D341Med (cell line): ENCODE results near the gene DDB1.

Source experiments
- DNase-seq: peaks from one replicate; pipeline ENCODE4 v3.0.0; 2012; ENCODE audit warnings: low spot score

Gene DDB1

DNA sequence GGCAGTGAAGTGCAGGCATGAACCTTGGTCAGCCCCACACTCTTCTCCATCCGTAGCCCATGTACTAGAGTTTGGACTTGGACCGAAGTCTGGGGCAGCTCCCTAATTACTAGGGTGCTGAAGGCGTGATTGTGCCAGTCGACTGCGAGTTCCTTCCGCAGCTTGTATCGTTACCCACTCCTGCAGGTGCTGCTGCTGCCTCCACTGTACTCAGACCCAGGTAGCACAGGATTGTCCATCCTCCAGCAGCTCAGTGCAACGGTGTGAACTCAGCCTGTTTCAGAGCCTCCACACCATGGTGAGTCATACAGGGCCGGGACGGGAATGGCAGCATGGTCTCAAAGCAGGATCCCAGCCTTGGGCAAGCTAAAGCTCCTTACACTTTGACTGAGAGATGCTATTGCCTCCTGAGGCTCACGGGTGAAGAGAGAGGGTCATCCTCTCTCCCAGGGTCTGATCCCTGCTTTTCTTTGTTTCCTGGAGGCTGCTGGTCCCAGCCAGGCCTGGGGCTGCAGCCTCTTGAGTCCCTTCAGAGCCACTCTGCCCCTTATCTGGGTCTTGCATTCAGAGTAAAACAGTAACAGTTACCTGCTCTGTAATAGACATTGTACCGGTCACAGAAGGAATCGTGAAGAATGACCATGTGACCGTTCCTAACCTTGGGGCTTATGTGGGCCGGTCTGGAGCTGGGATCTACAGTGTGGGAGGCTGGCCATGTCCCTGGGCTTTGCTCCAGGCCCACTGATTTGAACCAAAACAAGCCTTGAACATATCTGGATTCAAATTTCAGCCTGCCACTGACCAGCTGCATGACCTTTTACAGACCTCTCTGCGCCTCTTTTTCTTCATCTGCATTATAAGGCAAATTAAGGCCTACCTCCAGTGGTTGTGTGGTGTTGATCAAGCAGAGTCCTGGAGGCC, 1.8 kb upstream of the DDB1 start:
- DNase-seq = no peak

DNA sequence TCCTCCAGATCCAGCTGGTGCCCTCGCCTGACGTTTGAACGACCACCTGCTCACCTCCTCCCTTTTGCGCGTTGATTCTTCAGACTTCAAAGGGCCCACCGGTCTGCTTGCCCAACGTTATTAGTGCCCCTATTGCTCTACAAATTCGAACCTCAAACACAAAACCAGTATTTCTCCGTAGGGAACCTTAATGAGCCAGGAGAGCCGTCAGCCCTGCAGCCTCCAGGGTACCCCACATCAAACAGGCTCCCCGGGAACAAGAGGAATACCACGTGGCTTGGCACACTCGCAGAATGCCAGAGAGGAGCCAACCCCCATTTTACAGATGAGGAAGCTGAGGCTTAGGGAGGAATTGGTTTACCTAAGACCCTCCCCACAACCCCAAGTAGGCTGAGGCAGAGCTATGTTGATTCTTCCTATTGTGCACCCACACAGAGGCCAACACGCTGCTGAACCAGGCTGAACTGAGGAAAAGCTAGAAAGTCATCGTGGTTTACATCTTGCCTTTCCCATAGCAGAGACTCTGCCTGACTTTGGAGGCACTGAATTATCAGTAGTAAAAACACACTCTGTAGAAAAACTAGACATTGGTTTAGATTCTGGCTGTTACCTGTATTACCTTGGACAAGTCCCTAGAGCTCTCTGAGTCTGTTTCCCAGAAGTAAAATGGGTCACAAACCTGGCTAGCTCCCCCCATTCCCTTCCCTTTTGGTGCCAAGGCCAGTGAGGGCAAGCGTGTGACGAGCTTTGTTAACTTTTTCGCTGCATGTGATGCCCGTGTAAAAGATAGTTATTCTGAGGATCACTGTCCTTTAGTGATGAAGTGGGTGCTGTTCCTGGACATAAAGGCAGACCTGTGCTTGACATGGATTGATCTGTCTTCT, 887 bp upstream of the DDB1 start:
- no peak for DNase-seq

DNA sequence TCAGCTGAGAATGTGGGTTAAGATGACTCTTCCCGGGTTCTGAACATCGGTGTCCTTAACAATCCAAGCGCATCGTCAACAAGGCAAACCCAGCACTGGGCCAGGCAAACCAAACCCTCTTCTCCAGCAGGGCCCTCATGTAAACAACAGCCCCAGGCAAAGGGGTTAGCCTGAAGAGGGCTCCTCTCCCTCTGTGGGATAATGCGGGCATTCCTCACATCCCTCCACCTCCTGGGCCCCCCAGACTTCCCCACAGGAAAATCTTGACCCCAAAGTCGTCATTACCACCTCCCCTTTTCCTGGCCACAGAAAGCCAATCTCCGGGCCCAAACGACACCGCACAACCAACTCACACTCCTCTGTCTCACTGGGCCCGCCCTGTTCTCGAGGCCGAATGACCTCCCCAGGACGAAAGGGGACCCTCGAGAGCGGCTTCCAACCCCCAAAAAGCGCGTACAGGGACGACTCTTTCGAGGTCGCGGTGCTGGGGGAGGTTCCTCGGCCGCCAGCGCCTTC, 566 bp downstream of the DDB1 start:
- peak; percentile 46 for DNase-seq

DNA sequence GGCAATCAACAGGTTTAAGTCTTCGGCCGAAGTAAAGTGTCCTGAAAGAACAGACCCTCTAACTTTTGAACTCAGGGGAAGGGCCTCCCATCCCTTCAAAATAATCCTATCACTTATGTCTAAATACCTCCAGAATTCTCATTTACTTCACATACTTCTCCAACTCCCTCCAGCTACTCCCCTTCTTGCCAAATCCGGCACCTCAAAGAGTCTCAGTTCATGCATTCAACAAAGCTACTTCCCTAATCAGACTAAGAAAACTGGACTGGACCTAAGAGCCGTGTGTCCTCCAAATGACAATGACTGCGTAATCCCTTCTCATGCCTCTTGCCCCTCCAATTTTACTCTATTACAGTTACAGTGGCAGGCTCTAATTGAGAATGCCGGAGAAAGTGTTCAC, 1.3 kb downstream of the DDB1 start:
- DNase-seq = no peak

DNA sequence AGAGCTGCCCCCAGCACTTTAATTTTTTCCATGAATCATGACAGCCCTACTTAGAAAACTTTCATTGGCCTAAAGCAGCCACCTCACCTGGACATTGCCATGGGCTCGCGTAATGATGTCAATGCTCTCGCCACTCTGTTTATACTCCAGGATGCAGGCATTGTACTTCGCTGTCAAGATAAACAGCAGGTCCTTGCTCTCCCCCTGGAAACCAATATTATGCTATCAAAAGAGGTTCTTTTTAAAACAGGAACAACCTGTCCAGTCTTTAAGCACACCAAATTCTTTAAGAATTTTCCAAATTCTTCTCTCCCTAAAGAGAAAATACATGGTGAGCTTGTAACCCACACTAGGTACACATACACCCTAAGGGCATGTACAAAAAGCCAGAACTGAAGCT, 3.0 kb downstream of the DDB1 start:
- DNase-seq = no peak

DNA sequence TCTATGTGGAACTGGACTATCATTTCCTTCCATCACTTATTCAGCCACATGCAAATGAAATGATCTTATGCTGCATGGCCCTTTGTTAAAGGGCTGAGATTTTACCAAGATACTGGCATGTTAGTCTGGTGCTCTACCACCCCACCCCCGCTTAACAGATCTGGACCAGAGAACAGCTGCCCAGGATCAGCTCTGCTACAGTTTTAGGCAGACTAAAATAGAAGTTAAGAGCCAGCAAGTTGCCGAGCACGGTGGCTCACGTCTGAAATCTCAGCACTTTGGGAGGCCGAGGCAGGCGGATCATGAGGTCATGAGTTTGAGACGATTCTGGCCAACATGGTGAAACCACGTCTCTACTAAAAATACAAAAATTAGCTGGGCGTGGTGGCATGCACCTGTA, 4.6 kb downstream of the DDB1 start:
- no peak for DNase-seq

DNA sequence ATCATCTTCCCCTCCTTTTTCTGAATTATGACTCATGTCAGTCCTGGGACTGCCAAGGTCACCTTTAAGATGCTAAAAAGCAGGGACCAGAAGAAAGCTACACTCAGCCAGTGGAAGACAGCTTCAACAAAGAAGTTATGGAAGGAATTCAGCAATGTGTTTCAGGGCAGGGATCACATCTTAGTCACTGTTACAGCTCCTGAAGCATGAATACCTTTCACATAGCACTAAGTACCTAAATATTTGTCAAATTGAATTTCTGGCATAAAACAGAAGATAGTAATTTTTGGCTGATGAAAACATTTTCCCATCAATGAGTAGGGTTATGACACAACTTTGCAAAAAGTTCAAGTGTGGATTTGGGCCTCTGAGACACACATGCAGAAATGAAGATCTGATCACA, 5.2 kb downstream of the DDB1 start:
- no peak for DNase-seq

DNA sequence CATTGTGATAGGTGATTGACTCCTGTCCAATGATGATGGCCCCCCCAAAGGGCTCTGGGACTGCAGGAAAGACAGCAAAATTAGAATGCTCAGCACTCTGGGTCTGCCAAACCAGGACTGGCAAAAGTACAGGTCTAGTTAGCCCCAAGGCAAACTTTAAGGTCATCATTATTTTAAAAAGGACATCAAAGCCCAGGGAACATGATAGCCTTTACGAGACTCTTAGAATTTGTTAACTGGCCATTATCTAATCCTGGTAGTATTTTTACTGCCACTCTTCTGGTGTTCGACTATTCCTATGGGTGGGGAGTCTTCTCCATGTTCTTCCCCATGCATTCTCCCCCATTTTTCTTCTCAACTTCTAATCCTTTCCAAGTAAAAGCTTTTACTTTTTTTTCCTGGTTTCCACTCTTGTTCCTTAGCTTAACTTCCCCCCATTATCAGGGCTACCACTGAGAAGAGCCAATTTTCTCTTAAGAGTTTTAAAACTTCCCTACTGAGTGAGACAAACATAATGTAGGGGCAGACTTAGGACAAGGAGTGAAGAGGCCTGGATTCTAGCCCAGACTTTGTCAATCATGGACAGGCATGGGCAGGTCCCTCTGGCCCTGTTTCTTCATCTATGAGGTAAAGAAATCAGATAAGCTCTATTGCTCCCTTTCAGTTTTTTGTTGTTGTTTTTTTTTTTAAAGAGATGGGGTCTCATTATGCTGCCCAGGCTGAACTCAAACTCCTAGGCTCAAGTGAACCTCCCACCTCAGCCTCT, 7.1 kb downstream of the DDB1 start:
- DNase-seq = no peak

DNA sequence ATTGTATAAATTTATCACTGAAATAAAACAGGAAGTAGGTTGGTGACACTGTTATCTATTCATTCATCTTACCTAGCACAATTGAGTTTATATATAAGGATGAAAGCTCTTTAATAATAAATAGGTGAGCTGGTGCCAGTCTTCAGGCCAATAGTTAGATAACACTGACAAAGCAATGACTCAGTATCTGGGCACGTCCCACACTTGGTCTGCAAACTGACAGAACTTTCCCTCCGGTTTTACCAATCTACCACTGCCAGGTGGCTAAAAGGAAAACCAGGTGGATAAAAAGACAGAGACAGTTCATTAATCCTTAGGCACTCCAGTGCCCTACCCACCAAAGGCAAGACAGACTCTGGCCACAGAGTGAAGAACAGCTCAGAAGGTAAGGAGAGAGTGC, 17.6 kb downstream of the DDB1 start:
- DNase-seq = no peak

DNA sequence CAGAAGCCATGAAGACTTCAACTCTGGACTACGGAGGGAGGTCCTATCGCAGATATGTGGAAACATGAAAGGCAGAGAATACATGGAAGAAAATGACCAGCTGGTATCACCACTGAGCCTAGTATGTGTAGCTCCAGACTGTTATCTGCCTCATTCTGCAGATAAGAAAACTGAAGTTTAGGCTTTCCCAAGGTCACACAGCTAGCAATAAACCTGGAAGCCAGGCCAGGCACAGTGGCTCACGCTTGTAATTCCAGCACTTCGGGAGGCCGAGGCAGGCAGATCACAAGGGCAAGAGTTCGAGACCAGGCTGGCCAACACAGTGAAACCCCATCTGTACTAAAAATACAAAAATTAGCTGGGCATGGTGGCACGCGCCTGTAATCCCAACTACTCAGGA, 22.2 kb downstream of the DDB1 start:
- no peak for DNase-seq

DNA sequence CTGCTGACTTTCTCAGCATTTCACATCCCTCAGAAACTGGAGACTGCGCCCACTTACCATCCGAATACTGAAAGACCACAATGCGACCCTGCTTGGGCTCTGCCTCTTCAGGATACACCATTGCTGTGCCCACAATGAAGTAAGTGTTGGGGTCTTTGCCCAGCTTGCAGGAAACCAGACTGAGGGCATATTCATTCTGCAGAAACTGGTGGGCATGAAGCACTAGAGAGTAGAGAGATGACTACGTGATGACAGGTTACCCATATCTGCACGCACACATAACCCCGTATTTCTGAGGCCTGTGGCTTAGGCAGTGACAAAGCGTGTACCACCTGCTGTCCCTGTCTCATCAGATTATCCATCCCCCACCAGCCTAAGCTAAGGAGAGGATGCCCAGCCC, 23.2 kb downstream of the DDB1 start:
- no peak for DNase-seq

DNA sequence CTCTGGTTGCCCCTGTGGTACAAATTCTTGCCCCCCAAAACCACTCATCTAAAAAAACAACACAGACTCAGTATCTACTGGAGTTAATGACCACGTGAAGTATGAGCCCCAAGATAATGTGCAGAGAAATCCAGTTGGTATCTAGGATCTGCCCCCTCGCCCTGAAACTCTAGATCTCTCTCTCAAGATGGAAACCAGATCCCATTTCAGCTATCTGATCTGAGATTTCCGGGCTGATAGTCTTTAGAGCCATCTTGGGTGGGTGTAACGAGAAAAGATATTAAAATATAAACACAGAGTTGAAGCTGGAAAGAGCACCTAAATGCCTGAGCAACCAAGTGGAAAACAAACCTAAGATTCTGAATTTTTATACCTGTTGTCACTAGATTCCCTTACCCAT, 23.8 kb downstream of the DDB1 start:
- no peak for DNase-seq

DNA sequence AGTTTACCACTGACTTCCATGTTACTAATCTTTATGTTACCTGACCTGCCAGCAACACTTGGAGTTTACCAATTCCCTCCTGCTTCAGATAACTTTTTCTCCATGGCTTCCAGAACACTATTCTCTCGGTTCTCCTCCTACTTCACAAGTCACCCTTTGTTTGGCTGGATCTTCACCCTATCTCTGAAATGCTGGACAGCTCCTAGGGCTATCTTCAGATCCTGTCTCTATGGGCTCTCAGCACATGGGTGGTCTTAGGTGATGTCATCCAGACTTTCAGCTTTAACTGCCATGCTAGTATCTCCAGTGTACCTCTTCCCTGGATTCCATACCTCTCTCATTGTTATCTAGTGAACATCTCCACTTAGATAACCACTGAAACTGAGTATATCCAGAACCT, 25.6 kb downstream of the DDB1 start:
- DNase-seq = no peak

DNA sequence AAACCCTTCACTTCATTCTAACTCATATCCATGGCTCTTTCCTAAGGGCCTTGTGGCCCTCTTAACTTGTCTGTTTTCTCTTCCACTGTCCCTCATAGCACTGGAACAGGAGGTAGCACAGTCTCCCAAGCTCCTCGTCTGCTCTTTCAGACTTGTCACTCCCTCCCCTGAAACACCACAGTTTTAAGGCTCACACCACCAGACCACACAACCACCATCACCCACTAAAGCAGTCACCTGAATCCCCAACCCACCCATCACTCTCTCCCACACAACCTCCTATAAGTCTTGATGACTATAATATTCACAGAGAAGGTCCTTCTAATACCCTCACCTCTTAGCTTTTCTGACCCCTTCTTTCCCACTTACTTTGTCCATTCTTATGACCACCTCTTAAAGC, 26.7 kb downstream of the DDB1 start:
- DNase-seq = no peak

DNA sequence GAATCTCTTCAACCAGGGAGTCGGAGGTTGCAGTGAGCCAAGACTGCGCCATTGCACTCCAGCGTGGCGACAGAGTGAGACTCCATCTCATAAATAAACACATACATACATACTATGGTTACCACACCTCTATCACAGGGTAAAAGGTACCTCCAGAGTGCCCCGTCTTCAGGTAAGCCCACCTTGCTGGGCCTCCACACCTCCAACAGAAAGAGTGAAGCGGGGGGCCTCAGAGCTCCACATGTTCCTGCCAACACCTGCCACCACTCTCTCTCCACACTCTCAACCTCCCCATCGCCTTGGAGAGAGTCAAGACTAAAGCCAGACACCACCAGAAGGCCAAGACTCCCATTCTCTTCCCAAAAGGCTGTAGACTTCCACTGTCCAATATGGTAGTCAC, 27.5 kb downstream of the DDB1 start:
- no peak for DNase-seq

DNA sequence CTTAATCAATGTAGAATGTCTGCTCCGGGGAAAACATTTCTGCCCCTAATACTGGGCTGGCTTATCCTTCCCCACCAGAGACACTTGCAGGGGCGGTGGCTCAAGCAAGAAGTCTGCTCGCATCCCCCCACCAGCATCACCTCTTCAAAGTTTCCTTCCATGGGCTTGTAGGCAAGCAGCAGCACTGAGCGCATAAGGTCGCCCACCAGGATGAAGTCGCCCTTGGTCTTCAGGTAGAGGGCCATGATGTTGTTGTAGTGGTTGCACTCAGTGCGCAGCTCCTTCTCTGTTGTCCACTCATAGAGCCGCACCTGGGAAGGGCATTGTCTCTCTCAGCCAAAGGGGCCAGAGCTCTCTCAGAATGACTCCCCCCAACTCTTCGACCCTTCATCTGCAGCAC, 29.2 kb downstream of the DDB1 start:
- no peak for DNase-seq

DNA sequence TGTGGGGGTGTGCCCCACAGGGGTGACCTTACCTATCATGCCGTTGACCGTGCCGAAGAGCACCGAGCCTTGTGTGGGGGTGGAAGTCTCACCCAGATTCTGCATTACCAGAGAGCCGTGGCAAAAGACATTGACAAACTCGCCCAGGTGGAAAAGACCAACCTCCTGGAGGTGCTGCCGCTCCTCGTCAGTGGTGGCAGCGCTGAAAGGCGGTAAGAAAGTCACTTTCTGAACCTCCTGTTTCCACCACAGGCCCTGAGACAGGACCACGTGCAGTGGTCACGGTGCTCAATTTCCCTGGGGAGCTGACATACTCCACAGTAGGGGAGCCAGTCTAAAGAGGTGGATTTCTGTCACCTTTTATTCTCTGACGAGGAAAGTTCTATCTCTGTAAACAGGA, 30.4 kb downstream of the DDB1 start:
- DNase-seq = no peak

DNA sequence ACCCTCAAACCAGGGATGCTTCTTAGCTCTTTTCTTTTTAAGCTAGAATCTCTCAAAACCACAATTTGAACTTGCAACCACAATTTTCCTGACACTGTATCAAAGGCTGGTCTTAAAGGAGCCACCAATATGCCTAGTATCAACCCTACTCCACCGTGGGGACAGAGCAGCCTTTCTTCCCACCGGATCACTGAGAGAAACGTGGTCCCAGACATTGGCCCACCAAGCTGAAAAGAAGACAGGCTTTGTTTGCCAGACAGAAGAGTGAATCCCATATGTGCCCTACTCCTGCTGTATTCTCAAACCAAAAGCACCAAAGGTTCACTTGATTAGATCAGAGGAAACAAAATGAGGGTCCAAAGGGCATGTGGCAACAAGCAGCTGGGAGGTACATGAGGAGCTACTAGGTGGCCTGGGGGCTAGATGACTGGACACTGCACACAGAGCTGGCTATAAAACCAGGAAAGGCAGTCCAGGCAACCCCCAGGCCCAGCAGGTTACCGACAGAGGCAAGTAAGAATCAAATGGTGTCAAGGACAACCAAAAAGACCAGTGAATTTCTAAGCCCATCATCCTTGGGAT, 34.2 kb downstream of the DDB1 start:
- DNase-seq = no peak

DNA sequence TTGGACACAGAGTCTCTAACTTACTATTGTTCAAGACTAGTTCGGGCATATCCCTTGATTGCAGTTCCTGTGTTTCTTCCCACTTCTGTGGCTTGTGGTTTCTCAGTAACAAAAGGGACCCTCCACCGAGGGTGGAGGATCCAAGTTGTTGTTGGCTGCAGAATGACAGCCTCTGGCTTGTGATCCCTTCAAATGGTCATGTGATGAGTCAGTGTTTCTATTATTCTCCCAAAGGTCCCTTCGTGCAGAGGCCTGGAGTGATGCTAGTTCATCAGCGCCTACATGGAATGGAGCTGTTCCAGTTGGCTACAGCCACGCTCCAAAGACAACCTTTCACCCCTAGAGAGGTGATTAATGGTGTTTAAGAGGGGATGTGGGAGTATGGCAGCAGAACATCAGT, 35.2 kb downstream of the DDB1 start:
- DNase-seq = no peak

DNA sequence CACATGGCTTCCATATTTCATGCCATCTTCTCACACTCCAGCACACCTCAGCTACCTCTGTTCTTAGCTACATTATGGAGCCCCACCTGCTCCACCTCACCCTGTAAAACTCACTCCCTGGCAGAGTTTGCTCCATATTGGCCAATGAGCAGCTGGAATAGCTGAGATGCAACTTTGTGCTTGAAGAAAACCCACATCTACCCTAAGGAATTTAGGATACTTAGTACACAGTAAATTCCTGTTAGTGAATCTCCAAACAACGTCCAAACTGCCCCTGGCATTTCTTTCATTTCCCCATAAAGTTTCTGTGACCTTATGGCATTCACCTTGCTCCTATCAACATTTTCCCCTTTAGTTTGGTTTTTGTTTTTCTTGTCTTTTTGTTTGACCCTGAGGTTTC, 35.6 kb downstream of the DDB1 start:
- DNase-seq = no peak

DNA sequence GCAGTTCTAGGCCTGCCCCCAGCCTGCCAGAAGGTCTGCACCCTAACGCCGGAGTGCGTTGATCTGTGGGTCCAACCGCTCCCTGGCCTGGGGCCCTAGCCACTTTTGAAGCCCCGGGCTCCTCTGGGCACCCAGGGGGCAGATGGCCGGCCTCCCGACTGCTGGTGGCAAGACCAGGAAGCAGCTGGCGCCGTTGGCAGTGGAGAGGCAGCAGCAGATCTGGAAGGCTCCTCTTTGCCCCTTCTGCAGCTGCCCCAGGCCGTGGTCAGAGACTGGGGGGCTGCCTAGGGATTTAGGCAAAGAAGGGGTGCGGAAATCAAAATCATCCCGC, 37.3 kb downstream of the DDB1 start:
- DNase-seq = no peak
